GM21390 (cell line): Measurements from ENCODE around the gene RABL2B.

Source experiments
- ATAC-seq: cut with Tn5 transposase; IDR thresholded peaks from one replicate; pipeline ENCODE4 v1.9.1; 2021; ENCODE audit not compliant: unreplicated experiment

The RABL2B gene

GRCh38 chr22:50738649-50739227 lies 44.7 kb downstream of the RABL2B start:
- ATAC-seq: no peak

GRCh38 chr22:50737728-50738648 lies 45.4 kb downstream of the RABL2B start, which contains the start of gene ACR:
Gene ACR, plus strand, starts transcription at chr22:50738204. Its CDS starts 32 bp downstream, at chr22:50738236.
- ATAC-seq: no peak

- ATAC-seq: no peak
Measured at GRCh38 chr22:50735739-50736030, 47.8 kb downstream of the RABL2B start.

GRCh38 chr22:50734986-50735738 lies 48.3 kb downstream of the RABL2B start:
- ATAC-seq: no peak

GRCh38 chr22:50734343-50734771 lies 49.1 kb downstream of the RABL2B start:
- ATAC-seq: no peak

- ATAC-seq: no peak
Measured at GRCh38 chr22:50733521-50734342, 49.7 kb downstream of the RABL2B start.

GRCh38 chr22:50732681-50733080 lies 50.8 kb downstream of the RABL2B start:
- no peak for ATAC-seq

GRCh38 chr22:50731811-50732624 lies 51.4 kb downstream of the RABL2B start:
- no peak for ATAC-seq

- ATAC-seq: no peak
Measured at GRCh38 chr22:50730941-50731661, 52.3 kb downstream of the RABL2B start.

- ATAC-seq: no peak
Measured at GRCh38 chr22:50730013-50730891, 53.2 kb downstream of the RABL2B start.

- no peak for ATAC-seq
Measured at GRCh38 chr22:50729391-50730012, 53.9 kb downstream of the RABL2B start.

- ATAC-seq: no peak
Measured at GRCh38 chr22:50728523-50728931, 54.9 kb downstream of the RABL2B start.

- no peak for ATAC-seq
Measured at GRCh38 chr22:50727678-50728522, 55.5 kb downstream of the RABL2B start.

- ATAC-seq: no peak
Measured at GRCh38 chr22:50726643-50727340, 56.6 kb downstream of the RABL2B start.

GRCh38 chr22:50725597-50725996 lies 57.8 kb downstream of the RABL2B start:
- ATAC-seq: no peak

- ATAC-seq: no peak
Measured at GRCh38 chr22:50724616-50725015, 58.8 kb downstream of the RABL2B start.
